Measurements from ENCODE around the gene KCNIP3. TPM values are rescaled to one million over a fixed set of nuclear protein-coding genes. Genes with fewer than 3 reads are reported as not detected.

The KCNIP3 gene
- polyA plus RNA-seq, 1 of the 3 experiments (the other 2 are of a cell fraction), result 0.97 TPM

DNA sequence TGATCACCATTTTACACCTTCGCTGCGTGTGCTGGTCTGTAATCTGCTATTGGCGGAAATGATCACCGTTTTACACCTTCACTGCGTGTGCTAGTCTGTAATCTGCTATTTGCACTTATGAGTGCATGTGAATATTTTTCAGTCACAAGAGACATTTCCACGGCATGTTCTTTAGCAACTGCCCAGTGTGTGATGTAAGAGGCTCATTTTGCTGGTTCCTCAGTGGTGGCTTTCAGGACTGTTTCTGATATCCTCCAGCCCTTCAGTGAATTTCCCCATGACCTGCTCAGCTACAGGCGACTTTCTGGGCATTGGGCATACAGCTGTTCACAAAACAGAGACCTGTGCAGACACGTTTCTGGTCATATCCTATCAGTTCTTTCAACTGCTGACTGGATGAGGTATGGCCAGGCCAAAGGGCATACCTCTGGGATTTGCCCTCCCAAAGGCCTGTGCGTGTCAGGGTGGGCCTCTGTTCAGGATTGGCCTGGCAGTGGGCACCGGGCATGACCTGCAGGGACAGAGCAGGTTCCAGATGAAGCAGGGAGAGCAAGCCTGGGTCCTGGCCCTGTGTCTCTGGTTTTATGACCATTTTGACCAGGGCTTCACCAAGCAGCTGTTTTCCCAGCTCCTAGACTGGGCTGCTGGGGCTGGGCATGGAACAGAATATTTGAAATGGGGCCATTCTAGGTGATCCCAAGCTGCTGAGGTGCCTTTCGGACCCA lies 23.4 kb upstream of the KCNIP3 start:
- WGBS (ENCODE audit: low lambda C conversion rate), result 67% methylated on average over 8 of the region's 11 CpGs
- Histone ChIP-seq H3K79me2 (ENCODE audit: insufficient read depth) (no peaks in the 10 kb centered on the region), H3K4me3 (ENCODE audit: low read depth in 2 of 2, low read length in 1 of 2) (no peak overlapping the region), H3K27ac (ENCODE audit: low read depth in 2 of 2, low read length in 1 of 2) (no peak overlapping the region), H3K9ac (no peak overlapping the region), H2AFZ (ENCODE audit: low read depth) (no peak overlapping the region), H3K9me2 (no peaks in the 10 kb centered on the region), H3K4me2 (no peak overlapping the region), H3K9me3 (no peaks in the 10 kb centered on the region), H3K4me1 (ENCODE audit: control insufficient read depth in 1 of 2, insufficient read depth in 2 of 2, low read depth in 1 of 2, low read length in 1 of 2) (no peaks in the 10 kb centered on the region), H3K36me3 (replicated peaks in 1 of 2; ENCODE audit: control insufficient read depth in 1 of 2, insufficient read depth in 2 of 2, low read length in 1 of 2) (no peaks in the 10 kb centered on the region), H4K20me1 (ENCODE audit: insufficient read depth) (no peaks in the 10 kb centered on the region), H3F3A (replicated peaks; ENCODE audit: insufficient read depth) (no peaks in the 10 kb centered on the region), H3K27me3 (ENCODE audit: insufficient read depth) (no peaks in the 10 kb centered on the region)
- no peak for DNase-seq
- TF ChIP-seq MEF2A (IDR thresholded peaks at IDR 0.05; ENCODE audit: borderline replicate concordance, low read depth) (no peak), MXI1 (IDR thresholded peaks at IDR 0.05; ENCODE audit: low read depth, low read length) (no peak), FOXM1 (IDR thresholded peaks at IDR 0.05; ENCODE audit: low read depth) (no peak), FOXJ3 (CRISPR knock-in tag; IDR thresholded peaks at IDR 0.05) (no peak), SIN3A (IDR thresholded peaks at IDR 0.05; ENCODE audit: borderline replicate concordance, low read depth, low read length) (no peak), TCF12 (IDR thresholded peaks at IDR 0.05) (no peak)
- TF ChIP-seq, protein P1, sequence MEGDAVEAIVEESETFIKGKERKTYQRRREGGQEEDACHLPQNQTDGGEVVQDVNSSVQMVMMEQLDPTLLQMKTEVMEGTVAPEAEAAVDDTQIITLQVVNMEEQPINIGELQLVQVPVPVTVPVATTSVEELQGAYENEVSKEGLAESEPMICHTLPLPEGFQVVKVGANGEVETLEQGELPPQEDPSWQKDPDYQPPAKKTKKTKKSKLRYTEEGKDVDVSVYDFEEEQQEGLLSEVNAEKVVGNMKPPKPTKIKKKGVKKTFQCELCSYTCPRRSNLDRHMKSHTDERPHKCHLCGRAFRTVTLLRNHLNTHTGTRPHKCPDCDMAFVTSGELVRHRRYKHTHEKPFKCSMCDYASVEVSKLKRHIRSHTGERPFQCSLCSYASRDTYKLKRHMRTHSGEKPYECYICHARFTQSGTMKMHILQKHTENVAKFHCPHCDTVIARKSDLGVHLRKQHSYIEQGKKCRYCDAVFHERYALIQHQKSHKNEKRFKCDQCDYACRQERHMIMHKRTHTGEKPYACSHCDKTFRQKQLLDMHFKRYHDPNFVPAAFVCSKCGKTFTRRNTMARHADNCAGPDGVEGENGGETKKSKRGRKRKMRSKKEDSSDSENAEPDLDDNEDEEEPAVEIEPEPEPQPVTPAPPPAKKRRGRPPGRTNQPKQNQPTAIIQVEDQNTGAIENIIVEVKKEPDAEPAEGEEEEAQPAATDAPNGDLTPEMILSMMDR (IDR thresholded peaks at IDR 0.05), result no peak
- TF ChIP-seq, protein P2, sequence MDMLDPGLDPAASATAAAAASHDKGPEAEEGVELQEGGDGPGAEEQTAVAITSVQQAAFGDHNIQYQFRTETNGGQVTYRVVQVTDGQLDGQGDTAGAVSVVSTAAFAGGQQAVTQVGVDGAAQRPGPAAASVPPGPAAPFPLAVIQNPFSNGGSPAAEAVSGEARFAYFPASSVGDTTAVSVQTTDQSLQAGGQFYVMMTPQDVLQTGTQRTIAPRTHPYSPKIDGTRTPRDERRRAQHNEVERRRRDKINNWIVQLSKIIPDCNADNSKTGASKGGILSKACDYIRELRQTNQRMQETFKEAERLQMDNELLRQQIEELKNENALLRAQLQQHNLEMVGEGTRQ (IDR thresholded peaks at IDR 0.05; ENCODE audit: borderline replicate concordance, low read depth, low read length), result no peak
- ChIA-PET POLR2A (no interaction called here), CTCF (interaction anchor here (1.0 to 1.2 kb wide), 2 partner anchors 42 kb away, joined by 3 to 4 read pairs; no protein-coding TSS in a partner anchor)

DNA sequence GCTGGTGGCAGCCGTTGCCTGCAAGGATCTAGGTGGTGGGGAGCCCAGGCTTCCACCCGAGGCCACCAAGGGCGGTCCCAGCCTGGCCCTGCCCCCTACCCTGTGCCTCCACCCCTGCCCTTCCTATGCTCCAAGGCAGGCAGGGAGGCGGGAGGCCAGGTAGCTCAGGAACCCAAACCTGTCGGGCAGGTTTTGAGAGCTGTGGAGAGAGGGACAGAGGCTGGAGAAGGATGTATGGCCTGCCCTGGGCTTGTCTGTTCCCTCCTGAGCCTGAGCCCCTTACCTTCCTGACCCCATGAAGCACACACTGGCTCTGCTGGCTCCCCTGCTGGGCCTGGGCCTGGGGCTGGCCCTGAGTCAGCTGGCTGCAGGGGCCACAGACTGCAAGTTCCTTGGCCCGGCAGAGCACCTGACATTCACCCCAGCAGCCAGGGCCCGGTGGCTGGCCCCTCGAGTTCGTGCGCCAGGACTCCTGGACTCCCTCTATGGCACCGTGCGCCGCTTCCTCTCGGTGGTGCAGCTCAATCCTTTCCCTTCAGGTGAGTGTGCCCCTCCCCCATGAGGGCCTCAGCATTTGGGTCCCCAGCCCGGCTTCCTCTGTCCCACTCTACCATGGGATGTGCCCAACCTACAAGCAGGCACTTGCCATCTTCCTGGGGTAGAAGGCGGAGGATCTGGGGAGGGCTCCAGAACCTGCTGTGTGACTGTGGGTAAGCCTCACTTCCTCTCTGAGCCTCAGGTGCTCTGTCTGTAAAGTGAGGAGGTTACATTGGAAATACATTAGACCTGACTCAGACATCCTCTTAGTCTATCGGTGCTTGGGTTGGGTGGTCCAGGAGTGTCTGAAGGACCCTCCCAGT lies 22.6 kb upstream of the KCNIP3 start, which contains the start of gene PROM2:
Gene PROM2, plus strand, starts transcription at position 159 of the 860 bp plus-strand sequence. Its CDS starts 137 bp downstream, at position 296.
- WGBS (ENCODE audit: low lambda C conversion rate), result 74% methylated on average over 14 of the region's 17 CpGs

More for the DNA sequence above, 22.6 kb upstream of the KCNIP3 start, which contains the start of gene PROM2:
- no peak for DNase-seq
- Histone ChIP-seq H3K36me3 (replicated peaks in 1 of 2; ENCODE audit: control insufficient read depth in 1 of 2, insufficient read depth in 2 of 2, low read length in 1 of 2) (no peaks in the 10 kb centered on the region), H3K9ac (no peak within 1 kb of the TSS), H3F3A (replicated peaks; ENCODE audit: insufficient read depth) (no peaks in the 10 kb centered on the region), H3K9me2 (no peaks in the 10 kb centered on the region), H2AFZ (ENCODE audit: low read depth) (no peak within 1 kb of the TSS), H3K4me2 (no peak within 1 kb of the TSS), H3K27me3 (ENCODE audit: insufficient read depth) (no peaks in the 10 kb centered on the region), H3K4me1 (ENCODE audit: control insufficient read depth in 1 of 2, insufficient read depth in 2 of 2, low read depth in 1 of 2, low read length in 1 of 2) (no peaks in the 10 kb centered on the region), H3K9me3 (no peaks in the 10 kb centered on the region), H3K27ac (ENCODE audit: low read depth in 2 of 2, low read length in 1 of 2) (no peak within 1 kb of the TSS), H3K79me2 (ENCODE audit: insufficient read depth) (no peaks in the 10 kb centered on the region), H3K4me3 (ENCODE audit: low read depth in 2 of 2, low read length in 1 of 2) (no peak within 1 kb of the TSS), H4K20me1 (ENCODE audit: insufficient read depth) (no peaks in the 10 kb centered on the region)
- POLR2A ChIA-PET, result no interaction called here
- CTCF ChIA-PET, result interaction anchor here (1.0 to 1.2 kb wide), 2 partner anchors 41 to 43 kb away, joined by 3 to 4 read pairs; no protein-coding TSS in a partner anchor
- TF ChIP-seq NRF1 (IDR thresholded peaks at IDR 0.05; ENCODE audit: low read depth, low read length) (no peak), MEF2A (IDR thresholded peaks at IDR 0.05; ENCODE audit: borderline replicate concordance, low read depth) (no peak), RCOR1 (IDR thresholded peaks at IDR 0.05; ENCODE audit: low read length) (no peak), YY1 (IDR thresholded peaks at IDR 0.05; ENCODE audit: low read depth) (no peak), CHD2 (IDR thresholded peaks at IDR 0.05; ENCODE audit: low read length, partially characterized antibody) (no peak)
- TF ChIP-seq, protein P3, sequence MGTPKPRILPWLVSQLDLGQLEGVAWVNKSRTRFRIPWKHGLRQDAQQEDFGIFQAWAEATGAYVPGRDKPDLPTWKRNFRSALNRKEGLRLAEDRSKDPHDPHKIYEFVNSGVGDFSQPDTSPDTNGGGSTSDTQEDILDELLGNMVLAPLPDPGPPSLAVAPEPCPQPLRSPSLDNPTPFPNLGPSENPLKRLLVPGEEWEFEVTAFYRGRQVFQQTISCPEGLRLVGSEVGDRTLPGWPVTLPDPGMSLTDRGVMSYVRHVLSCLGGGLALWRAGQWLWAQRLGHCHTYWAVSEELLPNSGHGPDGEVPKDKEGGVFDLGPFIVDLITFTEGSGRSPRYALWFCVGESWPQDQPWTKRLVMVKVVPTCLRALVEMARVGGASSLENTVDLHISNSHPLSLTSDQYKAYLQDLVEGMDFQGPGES (IDR thresholded peaks at IDR 0.05; ENCODE audit: low read depth, low read length), result no peak
